CD4-positive, CD25-positive, alpha-beta regulatory T cell (primary cell): Measurements from ENCODE around the gene OBP2B. TPM values are rescaled to one million over a fixed set of nuclear protein-coding genes. Genes with fewer than 3 reads are reported as not detected.
"Not testable (repeated sequence)": the region's sequence is repeated elsewhere in the genome, so short reads cannot be mapped to it uniquely, and the experiment has no call there.

Experiments used
- ATAC-seq, 2 donors: fragments of 150-1000 bp; cut with Tn5 transposase; one replicate each; pipeline ENCODE4 v1.10.0; 2021; ENCODE audit warnings: low read depth in 2 of 2, moderate number of reproducible peaks in 2 of 2, moderate library complexity in 1 of 2
- DNase-seq, 3 donors: peaks; one replicate each; pipeline versions ENCODE4 v3.0.0 to v3.0.0-alpha.2; 2012 to 2022; ENCODE audit warnings: mixed read lengths in 1 of 3
- H3K27ac ChIP-seq: one replicate; pipeline ENCODE4 v1.7.0; 2013; ENCODE audit warnings: mild to moderate bottlenecking, low read length; ENCODE audit not compliant: insufficient read depth, poor library complexity, severe bottlenecking
- H3K27me3 ChIP-seq: one replicate; pipeline ENCODE4 v1.7.0; 2013; ENCODE audit warnings: low read length; ENCODE audit not compliant: control insufficient read depth, insufficient read depth
- H3K36me3 ChIP-seq: one replicate; pipeline ENCODE4 v1.7.0; 2013; ENCODE audit warnings: mild to moderate bottlenecking, low read length, moderate library complexity; ENCODE audit not compliant: control insufficient read depth, insufficient read depth
- H3K4me1 ChIP-seq: 2 replicates; pipeline ENCODE4 v1.7.0; 2013; ENCODE audit warnings: mild to moderate bottlenecking, low read length; ENCODE audit not compliant: insufficient read depth, control insufficient read depth, poor library complexity, severe bottlenecking
- H3K4me3 ChIP-seq: one replicate; pipeline ENCODE4 v1.7.0; 2013; ENCODE audit warnings: low read depth, mild to moderate bottlenecking, low read length, moderate library complexity
- H3K9me3 ChIP-seq, 2 experiments: 1 replicate in 1 of 2; 2 replicates in 1 of 2; pipeline ENCODE4 v1.7.0; 2013; ENCODE audit warnings: low read length in 2 of 2, mild to moderate bottlenecking in 1 of 2, moderate library complexity in 1 of 2; ENCODE audit not compliant: control insufficient read depth in 2 of 2
- H3K27ac Mint-ChIP-seq, 3 donors: one replicate each; pipeline ENCODE4 v1.8.0; 2020 to 2022; ENCODE audit warnings: mild to moderate bottlenecking in 3 of 3, mixed read lengths in 3 of 3, moderate library complexity in 2 of 3
- H3K27me3 Mint-ChIP-seq: one replicate; pipeline ENCODE4 v1.8.0; 2022; ENCODE audit warnings: mild to moderate bottlenecking, mixed read lengths
- H3K36me3 Mint-ChIP-seq: one replicate; pipeline ENCODE4 v1.8.0; 2020; ENCODE audit warnings: mixed read lengths
- H3K4me1 Mint-ChIP-seq, 4 donors: one replicate each; pipeline ENCODE4 v1.8.0; 2020 to 2022; ENCODE audit warnings: mixed read lengths in 4 of 4, mild to moderate bottlenecking in 1 of 4
- H3K4me3 Mint-ChIP-seq, 4 donors: one replicate each; pipeline ENCODE4 v1.8.0; 2020 to 2022; ENCODE audit warnings: mild to moderate bottlenecking in 4 of 4, mixed read lengths in 4 of 4, moderate library complexity in 3 of 4
- H3K9me3 Mint-ChIP-seq, 7 donors: one replicate each; pipeline ENCODE4 v1.8.0; 2020 to 2022; ENCODE audit warnings: mixed read lengths in 7 of 7, mild to moderate bottlenecking in 3 of 7, moderate library complexity in 2 of 7
- polyA plus RNA-seq, 4 donors: library from polyadenylated mRNA; unstranded; fragments of 300-500 nt; fragmentation: Illumina TruSeq; gene quantifications; one replicate each; pipeline ENCODE4 v1.2.3, GENCODE V29; 2021
- total RNA-seq: library from RNA; stranded (reverse); gene quantifications from one replicate; pipeline ENCODE4 v1.2.3, GENCODE V29; 2022

The OBP2B gene
- total and polyA plus RNA-seq, 5 donors from 2014 or later, result not detected

- not testable (repeated sequence) for H3K4me3 Mint-ChIP-seq, H3K27me3 ChIP-seq, H3K27ac Mint-ChIP-seq, H3K4me1 Mint-ChIP-seq, H3K9me3 ChIP-seq, DNase-seq, ATAC-seq, H3K36me3 ChIP-seq, H3K36me3 Mint-ChIP-seq, H3K4me1 ChIP-seq, H3K4me3 ChIP-seq, H3K27me3 Mint-ChIP-seq, H3K27ac ChIP-seq, H3K9me3 Mint-ChIP-seq
These were observed 14.2 kb upstream of the OBP2B start for GRCh38 chr9:133223159-133223756.

- not testable (repeated sequence) for H3K36me3 ChIP-seq, H3K27ac ChIP-seq, H3K27me3 ChIP-seq, H3K36me3 Mint-ChIP-seq, H3K4me1 Mint-ChIP-seq, DNase-seq, H3K9me3 ChIP-seq, H3K4me3 ChIP-seq, H3K4me1 ChIP-seq, ATAC-seq, H3K9me3 Mint-ChIP-seq, H3K27ac Mint-ChIP-seq, H3K4me3 Mint-ChIP-seq
- H3K27me3 Mint-ChIP-seq, result peaks cover 11% of the 10 kb centered on the region
These were observed 12.9 kb upstream of the OBP2B start for GRCh38 chr9:133221994-133222393.

- Histone ChIP-seq H3K4me1 (no peaks in the 10 kb centered on the region), H3K27me3 (no peaks in the 10 kb centered on the region), H3K27ac (no peak overlapping the region), H3K9me3 (no peaks in the 10 kb centered on the region), H3K4me3 (no peak overlapping the region), H3K36me3 (no peaks in the 10 kb centered on the region)
- no peaks in the 10 kb centered on the region for H3K36me3 Mint-ChIP-seq
- peaks cover 13% of the 10 kb centered on the region for H3K27me3 Mint-ChIP-seq
- no peak overlapping the region for H3K27ac Mint-ChIP-seq
- ATAC-seq (no peak), DNase-seq (no peak)
- peaks cover 0 to 2% (median 0%) of the 10 kb centered on the region in 7 donors for H3K9me3 Mint-ChIP-seq
- no peaks in the 10 kb centered on the region for H3K4me1 Mint-ChIP-seq
- no peak overlapping the region for H3K4me3 Mint-ChIP-seq
These were observed 12.2 kb upstream of the OBP2B start for GRCh38 chr9:133221177-133221809.

GRCh38 chr9:133218049-133218975, 9.3 kb upstream of the OBP2B start:
- DNase-seq, H3K4me1 Mint-ChIP-seq, H3K36me3 Mint-ChIP-seq, H3K27ac Mint-ChIP-seq, H3K27me3 ChIP-seq, H3K4me1 ChIP-seq, H3K9me3 ChIP-seq, H3K36me3 ChIP-seq, ATAC-seq, H3K4me3 Mint-ChIP-seq, H3K27ac ChIP-seq, H3K4me3 ChIP-seq: not testable (repeated sequence)
- H3K9me3 Mint-ChIP-seq, result peaks cover 0 to 11% (median 2%) of the 10 kb centered on the region in 7 donors
- peaks cover 16% of the 10 kb centered on the region for H3K27me3 Mint-ChIP-seq

GRCh38 chr9:133217333-133217988, 8.4 kb upstream of the OBP2B start:
- not testable (repeated sequence) for ATAC-seq, H3K36me3 Mint-ChIP-seq, H3K36me3 ChIP-seq, H3K27ac ChIP-seq, H3K4me1 Mint-ChIP-seq, H3K4me3 Mint-ChIP-seq, H3K4me1 ChIP-seq, H3K27me3 ChIP-seq, H3K4me3 ChIP-seq, DNase-seq, H3K9me3 ChIP-seq, H3K27ac Mint-ChIP-seq
- peaks cover 20% of the 10 kb centered on the region for H3K27me3 Mint-ChIP-seq
- H3K9me3 Mint-ChIP-seq, result peaks cover 0 to 11% (median 2%) of the 10 kb centered on the region in 7 donors

GRCh38 chr9:133214276-133214675, 5.2 kb upstream of the OBP2B start:
- H3K36me3 Mint-ChIP-seq, H3K9me3 ChIP-seq, ATAC-seq, H3K36me3 ChIP-seq, H3K4me1 Mint-ChIP-seq, H3K27ac Mint-ChIP-seq, H3K4me1 ChIP-seq, H3K4me3 ChIP-seq, H3K4me3 Mint-ChIP-seq, H3K27me3 ChIP-seq, DNase-seq, H3K27ac ChIP-seq: not testable (repeated sequence)
- peaks cover 0 to 11% (median 2%) of the 10 kb centered on the region in 7 donors for H3K9me3 Mint-ChIP-seq
- peaks cover 26% of the 10 kb centered on the region for H3K27me3 Mint-ChIP-seq

GRCh38 chr9:133210609-133211008, 1.6 kb upstream of the OBP2B start:
- DNase-seq, result no peak
- Mint-ChIP-seq H3K4me1 (no peaks in the 10 kb centered on the region), H3K27ac (no peak overlapping the region), H3K27me3 (peaks cover 22% of the 10 kb centered on the region), H3K9me3 (peaks cover 0 to 11% (median 2%) of the 10 kb centered on the region in 7 donors), H3K36me3 (no peaks in the 10 kb centered on the region), H3K4me3 (no peak overlapping the region)
- H3K4me1 ChIP-seq, result no peaks in the 10 kb centered on the region
- H3K36me3 ChIP-seq, result no peaks in the 10 kb centered on the region
- H3K27ac ChIP-seq, result no peak overlapping the region
- H3K9me3 ChIP-seq, result no peaks in the 10 kb centered on the region
- H3K4me3 ChIP-seq, result no peak overlapping the region
- no peak for ATAC-seq
- H3K27me3 ChIP-seq, result no peaks in the 10 kb centered on the region
